CD4-positive, alpha-beta T cell (primary cell): ENCODE data around the gene ANKRD39. TPM values are rescaled to one million over a fixed set of nuclear protein-coding genes. Genes with fewer than 3 reads are reported as not detected.
A peak's percentile ranks its signal among the peaks of the same experiment; 100 is the strongest.

Experiments
- ATAC-seq: fragments of 200-7000 bp; cut with Tn5 transposase; one replicate; pipeline ENCODE4 v1.10.0; 2022; ENCODE audit warnings: mild to moderate bottlenecking; ENCODE audit not compliant: poor library complexity
- CTCF ChIA-PET: fragments of 350-600 bp; sonication (Branson Sonifier 250); formaldehyde crosslinking; loops from one replicate; lab custom pipeline; 2021; ENCODE audit warnings: antibody characterized with exemption, inconsistent platforms; lab: Charles Lee
- POLR2A ChIA-PET: fragments of 350-600 bp; sonication (Branson Sonifier 250); formaldehyde crosslinking; loops from one replicate; lab custom pipeline; 2021; ENCODE audit warnings: antibody characterized with exemption, inconsistent platforms; lab: Charles Lee
- DNase-seq, 14 experiments: peaks; one replicate each; pipeline ENCODE4 v3.0.0-alpha.2; 2013 to 2020; ENCODE audit warnings: mixed read lengths in 2 of 14
- H3K27ac ChIP-seq, 2 donors: one replicate each; pipeline versions ENCODE4 v1.5.1 to v1.7.0; 2013; ENCODE audit warnings: low read length in 2 of 2, low read depth in 1 of 2, mild to moderate bottlenecking in 1 of 2
- H3K27me3 ChIP-seq, 2 experiments: 1 replicate in 1 of 2; 2 replicates in 1 of 2; pipeline versions ENCODE4 v1.6.1 to v1.7.0; 2013; ENCODE audit warnings: low read length in 2 of 2, control low read depth in 1 of 2, mild to moderate bottlenecking in 1 of 2, moderate library complexity in 1 of 2; ENCODE audit not compliant: insufficient read depth in 2 of 2, control insufficient read depth in 1 of 2
- H3K36me3 ChIP-seq: one replicate; pipeline ENCODE4 v1.6.1; 2013; ENCODE audit warnings: low read length, control low read depth; ENCODE audit not compliant: insufficient read depth
- H3K4me1 ChIP-seq: one replicate; pipeline ENCODE4 v1.6.1; 2013; ENCODE audit warnings: low read length, control low read depth; ENCODE audit not compliant: insufficient read depth
- H3K4me3 ChIP-seq: one replicate; pipeline ENCODE4 v1.5.1; 2013; ENCODE audit warnings: mild to moderate bottlenecking, low read length, moderate library complexity
- H3K9me3 ChIP-seq, 2 experiments: 1 replicate in 1 of 2; 2 replicates in 1 of 2; pipeline versions ENCODE4 v1.6.1 to v1.7.0; 2013; ENCODE audit warnings: low read length in 2 of 2, mild to moderate bottlenecking in 2 of 2, control low read depth in 1 of 2, moderate library complexity in 1 of 2; ENCODE audit not compliant: control insufficient read depth in 1 of 2, insufficient read depth in 1 of 2
- H3K27ac Mint-ChIP-seq: one replicate; pipeline ENCODE4 v1.8.0; 2020; ENCODE audit warnings: mixed read lengths
- H3K27me3 Mint-ChIP-seq: one replicate; pipeline ENCODE4 v1.8.0; 2021; ENCODE audit warnings: mixed read lengths
- H3K36me3 Mint-ChIP-seq: one replicate; pipeline ENCODE4 v1.8.0; 2021; ENCODE audit warnings: low read depth, mixed read lengths
- H3K4me1 Mint-ChIP-seq: one replicate; pipeline ENCODE4 v1.8.0; 2021; ENCODE audit warnings: low read depth, mixed read lengths
- H3K4me3 Mint-ChIP-seq: one replicate; pipeline ENCODE4 v1.8.0; 2020; ENCODE audit warnings: mild to moderate bottlenecking, mixed read lengths
- H3K9me3 Mint-ChIP-seq: one replicate; pipeline ENCODE4 v1.8.0; 2020; ENCODE audit warnings: mixed read lengths
- intact Hi-C, 2 experiments: fragments of 100-400 bp; cut with DNase I in 1 of 2; cut with micrococcal nuclease in 1 of 2; formaldehyde crosslinking; loops; one replicate each; pipeline versions ENCODE4 v1.15.1 to v1.9.0; 2023 to 2025; cut with DNase I, micrococcal nuclease
- total RNA-seq, 174 experiments: library from RNA in 2 of 174; stranded (reverse) in 2 of 174; gene quantifications; one replicate each; pipeline ENCODE4 v1.2.3 and lab custom pipeline; 2021 to 2026
- TF ChIP-seq, protein P1 (sequence below): fragments of 200-600 bp; IDR thresholded peaks from one replicate; pipeline ENCODE4 v1.8.0; 2022; ENCODE audit warnings: antibody characterized with exemption, mild to moderate bottlenecking

ANKRD39 gene
- total RNA-seq, 2 experiments from 2014 or later, result 17.2 to 18.3 TPM

GRCh38 chr2:96866986-96867755 lies 9.4 kb upstream of the ANKRD39 start:
- H3K4me1 Mint-ChIP-seq, result peaks cover 46% of the 10 kb centered on the region
- peaks cover 55% of the 10 kb centered on the region for H3K36me3 Mint-ChIP-seq
- POLR2A ChIA-PET, result interaction anchor here (1.1 to 3.4 kb wide), 7 partner anchors 8 to 96 kb away, joined by 3 to 44 read pairs (median 6); partner anchors contain the start of gene ANKRD39
- Histone ChIP-seq H3K9me3 (no peaks in the 10 kb centered on the region), H3K27me3 (no peaks in the 10 kb centered on the region), H3K36me3 (peaks cover 48% of the 10 kb centered on the region), H3K27ac (peak overlapping the region; percentile 41 to 66), H3K4me1 (peaks cover 45% of the 10 kb centered on the region), H3K4me3 (peak overlapping the region; percentile 80)
- peak overlapping the region; percentile 85 for H3K27ac Mint-ChIP-seq
- peak in 1 of 14 experiments; percentile 37 for DNase-seq
- H3K4me3 Mint-ChIP-seq, result peak overlapping the region; percentile 92
- H3K9me3 Mint-ChIP-seq, result no peaks in the 10 kb centered on the region
- no peak for ATAC-seq
- H3K27me3 Mint-ChIP-seq, result no peaks in the 10 kb centered on the region
- TF ChIP-seq, protein P1, sequence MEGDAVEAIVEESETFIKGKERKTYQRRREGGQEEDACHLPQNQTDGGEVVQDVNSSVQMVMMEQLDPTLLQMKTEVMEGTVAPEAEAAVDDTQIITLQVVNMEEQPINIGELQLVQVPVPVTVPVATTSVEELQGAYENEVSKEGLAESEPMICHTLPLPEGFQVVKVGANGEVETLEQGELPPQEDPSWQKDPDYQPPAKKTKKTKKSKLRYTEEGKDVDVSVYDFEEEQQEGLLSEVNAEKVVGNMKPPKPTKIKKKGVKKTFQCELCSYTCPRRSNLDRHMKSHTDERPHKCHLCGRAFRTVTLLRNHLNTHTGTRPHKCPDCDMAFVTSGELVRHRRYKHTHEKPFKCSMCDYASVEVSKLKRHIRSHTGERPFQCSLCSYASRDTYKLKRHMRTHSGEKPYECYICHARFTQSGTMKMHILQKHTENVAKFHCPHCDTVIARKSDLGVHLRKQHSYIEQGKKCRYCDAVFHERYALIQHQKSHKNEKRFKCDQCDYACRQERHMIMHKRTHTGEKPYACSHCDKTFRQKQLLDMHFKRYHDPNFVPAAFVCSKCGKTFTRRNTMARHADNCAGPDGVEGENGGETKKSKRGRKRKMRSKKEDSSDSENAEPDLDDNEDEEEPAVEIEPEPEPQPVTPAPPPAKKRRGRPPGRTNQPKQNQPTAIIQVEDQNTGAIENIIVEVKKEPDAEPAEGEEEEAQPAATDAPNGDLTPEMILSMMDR, result no peak
- intact Hi-C loops, result no loop called here
- CTCF ChIA-PET, result interaction anchor here (3.9 kb wide), 1 partner anchor 9 kb away, joined by 47 read pairs; the partner anchor contains the start of gene ANKRD39

DNA sequence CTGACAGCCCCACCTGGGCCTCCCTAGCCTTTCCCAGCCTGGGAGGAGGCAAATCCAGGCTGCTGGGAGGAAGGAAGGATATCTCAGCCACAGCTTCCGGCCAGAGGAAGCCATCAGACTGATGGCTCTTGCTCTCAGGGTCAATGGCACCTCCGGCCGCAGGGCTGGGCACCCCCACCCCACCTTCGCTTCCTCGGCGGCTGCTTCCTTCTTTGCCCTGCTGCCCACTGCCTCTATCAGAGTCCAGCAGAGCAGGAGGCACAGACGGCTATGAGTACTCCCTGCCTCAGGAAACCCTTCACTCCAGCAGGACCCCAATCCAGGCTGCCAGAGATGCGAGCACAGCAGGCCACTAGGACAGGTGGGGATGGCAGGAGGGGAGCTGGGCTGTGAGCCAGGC lies 8.8 kb upstream of the ANKRD39 start:
- H3K27me3 ChIP-seq, result no peaks in the 10 kb centered on the region
- Mint-ChIP-seq H3K27ac (peak overlapping the region; percentile 85), H3K4me3 (peak overlapping the region; percentile 92), H3K4me1 (peaks cover 51% of the 10 kb centered on the region), H3K36me3 (peaks cover 61% of the 10 kb centered on the region), H3K27me3 (no peaks in the 10 kb centered on the region), H3K9me3 (no peaks in the 10 kb centered on the region)
- TF ChIP-seq, protein P1, result no peak
- peak in 1 of 14 experiments; percentile 17 for DNase-seq
- CTCF ChIA-PET, result interaction anchor here (3.9 kb wide), 1 partner anchor 9 kb away, joined by 47 read pairs; the partner anchor contains the start of gene ANKRD39
- POLR2A ChIA-PET, result interaction anchor here (1.1 to 3.4 kb wide), 7 partner anchors 9 to 96 kb away, joined by 3 to 44 read pairs (median 6); partner anchors contain the start of gene ANKRD39
- no peaks in the 10 kb centered on the region for H3K9me3 ChIP-seq
- peaks cover 53% of the 10 kb centered on the region for H3K36me3 ChIP-seq
- peak overlapping the region; percentile 29 to 41 for H3K27ac ChIP-seq
- ATAC-seq, result no peak
- intact Hi-C loops, result no loop called here
- peaks cover 45% of the 10 kb centered on the region for H3K4me1 ChIP-seq
- no peak overlapping the region for H3K4me3 ChIP-seq

DNA sequence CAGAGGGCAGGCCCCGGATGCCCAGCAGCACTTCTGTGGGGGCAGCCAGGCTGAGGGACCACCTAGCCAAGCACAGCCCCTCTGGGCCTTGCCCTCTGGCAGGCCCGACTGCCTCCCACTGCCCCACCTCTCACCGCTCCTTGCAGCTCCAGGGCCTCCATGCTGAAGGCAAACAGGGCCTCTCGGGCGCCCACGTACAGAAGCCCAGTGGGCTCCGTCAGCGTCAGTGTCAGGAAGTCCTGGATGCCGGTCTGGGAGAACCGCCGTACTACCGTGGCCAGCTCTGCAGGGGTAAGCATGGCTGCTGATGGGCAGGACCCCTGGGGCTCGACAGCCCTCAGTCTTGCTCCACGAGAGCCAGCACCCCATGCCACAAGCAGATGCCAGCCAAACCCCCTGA lies 8.3 kb upstream of the ANKRD39 start:
- H3K4me1 Mint-ChIP-seq, result peaks cover 50% of the 10 kb centered on the region
- H3K27ac Mint-ChIP-seq, result no peak overlapping the region
- peak in 1 of 14 experiments; percentile 15 for DNase-seq
- H3K4me3 Mint-ChIP-seq, result peak overlapping the region; percentile 92
- peaks cover 46% of the 10 kb centered on the region for H3K4me1 ChIP-seq
- TF ChIP-seq, protein P1, result no peak
- no peaks in the 10 kb centered on the region for H3K27me3 ChIP-seq
- H3K27me3 Mint-ChIP-seq, result no peaks in the 10 kb centered on the region
- H3K36me3 ChIP-seq, result peaks cover 58% of the 10 kb centered on the region
- ChIA-PET POLR2A (interaction anchor here (1.1 to 1.8 kb wide), 2 partner anchors 9 to 85 kb away, joined by 3 to 5 read pairs; no protein-coding TSS in a partner anchor), CTCF (interaction anchor here (3.9 kb wide), 1 partner anchor 8 kb away, joined by 47 read pairs; the partner anchor contains the start of gene ANKRD39)
- H3K9me3 ChIP-seq, result no peaks in the 10 kb centered on the region
- intact Hi-C loops, result no loop called here
- no peak for ATAC-seq
- H3K4me3 ChIP-seq, result no peak overlapping the region
- H3K27ac ChIP-seq, result peak overlapping the region in 1 of 2 donors; percentile 41
- H3K9me3 Mint-ChIP-seq, result no peaks in the 10 kb centered on the region
- H3K36me3 Mint-ChIP-seq, result peaks cover 65% of the 10 kb centered on the region
